GM21526 (cell line): Measurements from ENCODE around the gene MUS81.
"Not testable (repeated sequence)": the region's sequence is repeated elsewhere in the genome, so short reads cannot be mapped to it uniquely, and the experiment has no call there.

Experiments used
- ATAC-seq: cut with Tn5 transposase; IDR thresholded peaks from one replicate; pipeline ENCODE4 v1.9.1; 2021; ENCODE audit warnings: moderate library complexity; ENCODE audit not compliant: unreplicated experiment, low FRiP score

The MUS81 gene

GRCh38 chr11:65847746-65848145 is 12.5 kb upstream of the MUS81 start:
- ATAC-seq, result no peak

- ATAC-seq, result not testable (repeated sequence)
Observed at GRCh38 chr11:65848693-65849092, 11.5 kb upstream of the MUS81 start.

- ATAC-seq, result no peak
Observed at GRCh38 chr11:65849366-65849765, 10.9 kb upstream of the MUS81 start.

- ATAC-seq, result no peak
Observed at GRCh38 chr11:65849771-65850216, 10.4 kb upstream of the MUS81 start.

- ATAC-seq, result no peak
Observed at GRCh38 chr11:65850217-65851082, 9.8 kb upstream of the MUS81 start.

GRCh38 chr11:65851083-65851579 is 9.1 kb upstream of the MUS81 start:
- ATAC-seq, result no peak

GRCh38 chr11:65851811-65852507 is 8.3 kb upstream of the MUS81 start:
- ATAC-seq, result no peak

- no peak for ATAC-seq
Observed at GRCh38 chr11:65852508-65853245, 7.6 kb upstream of the MUS81 start.

- no peak for ATAC-seq
Observed at GRCh38 chr11:65853246-65853979, 6.8 kb upstream of the MUS81 start.

GRCh38 chr11:65854161-65854592 is 6.1 kb upstream of the MUS81 start:
- no peak for ATAC-seq

- no peak for ATAC-seq
Observed at GRCh38 chr11:65854852-65855837, 5.1 kb upstream of the MUS81 start.

- no peak for ATAC-seq
Observed at GRCh38 chr11:65855927-65856363, 4.3 kb upstream of the MUS81 start.

GRCh38 chr11:65856689-65857499 is 3.3 kb upstream of the MUS81 start:
- no peak for ATAC-seq

GRCh38 chr11:65857500-65857852 is 2.8 kb upstream of the MUS81 start:
- no peak for ATAC-seq

GRCh38 chr11:65857853-65858680 is 2.2 kb upstream of the MUS81 start, which contains the start of gene CFL1:
TSS of gene CFL1 (minus strand) at chr11:65858180. CDS start at chr11:65858099, 81 bp downstream.
- ATAC-seq, result peak; percentile 39

- no peak for ATAC-seq
Observed at GRCh38 chr11:65858681-65859087, 1.5 kb upstream of the MUS81 start.
